ENCODE measurements around the gene ITPK1. TPM values are rescaled to one million over a fixed set of nuclear protein-coding genes. Genes with fewer than 3 reads are reported as not detected.

ITPK1 gene
- total and polyA plus RNA-seq, 5 donors from 2014 or later = 19.5 to 54.1 (median 22.1) TPM

DNA sequence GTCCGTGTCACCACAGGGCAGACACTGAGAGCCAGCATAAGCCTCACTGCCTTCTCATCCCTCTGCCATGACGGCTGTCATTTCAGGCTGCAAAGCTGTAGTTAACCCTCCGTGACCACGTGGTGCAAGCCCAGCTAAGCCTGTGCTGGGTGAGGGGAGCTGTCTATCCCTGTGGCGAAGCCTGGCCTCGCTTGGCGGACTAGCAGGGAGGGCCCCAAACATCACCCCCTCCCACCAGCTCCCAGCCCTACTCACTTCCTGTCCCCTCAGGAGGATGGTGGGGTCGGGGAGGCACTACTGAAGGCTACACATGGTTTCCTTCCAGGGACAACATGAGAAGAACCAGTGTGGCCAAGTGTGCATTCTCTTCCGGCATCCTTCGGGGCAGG is 104.6 kb downstream of the ITPK1 start:
- no peak overlapping the region for H3K4me3 ChIP-seq (ENCODE audit: low read depth, low read length)
- DNase-seq = no peak

GRCh38 chr14:93010522-93011140 is 105.1 kb downstream of the ITPK1 start:
- Mint-ChIP-seq H3K9me3 (no peaks in the 10 kb centered on the region), H3K27ac (no peak overlapping the region), H3K4me1 (peaks cover 0 to 30% (median 16%) of the 10 kb centered on the region in 4 donors), H3K27me3 (no peaks in the 10 kb centered on the region), H3K4me3 (no peak overlapping the region), H3K36me3 (peaks cover 7% of the 10 kb centered on the region)
- H3K4me1 ChIP-seq (ENCODE audit: control insufficient read depth, insufficient read depth, low read length, poor library complexity, severe bottlenecking) = no peaks in the 10 kb centered on the region
- DNase-seq (no peak), ATAC-seq (ENCODE audit: low read depth in 2 of 2) (no peak)
- H3K4me3 ChIP-seq (ENCODE audit: low read depth, low read length) = no peak overlapping the region
- no peaks in the 10 kb centered on the region for H3K9me3 ChIP-seq (ENCODE audit: control insufficient read depth in 2 of 2, low read length in 2 of 2)
- peaks cover 8% of the 10 kb centered on the region for H3K36me3 ChIP-seq (ENCODE audit: control insufficient read depth, insufficient read depth, low read length)
- no peak overlapping the region for H3K27ac ChIP-seq (ENCODE audit: insufficient read depth, low read length, poor library complexity, severe bottlenecking)
- no peaks in the 10 kb centered on the region for H3K27me3 ChIP-seq (ENCODE audit: control insufficient read depth, insufficient read depth, low read length)

More for the DNA sequence above, 104.6 kb downstream of the ITPK1 start:
- no peak for ATAC-seq (ENCODE audit: low read depth in 2 of 2)
- H3K27me3 Mint-ChIP-seq = no peaks in the 10 kb centered on the region
- no peak overlapping the region for H3K4me3 Mint-ChIP-seq
- H3K9me3 ChIP-seq (ENCODE audit: control insufficient read depth in 2 of 2, low read length in 2 of 2) = no peaks in the 10 kb centered on the region
- H3K27ac Mint-ChIP-seq = no peak overlapping the region
- peaks cover 8% of the 10 kb centered on the region for H3K36me3 ChIP-seq (ENCODE audit: control insufficient read depth, insufficient read depth, low read length)
- no peak overlapping the region for H3K27ac ChIP-seq (ENCODE audit: insufficient read depth, low read length, poor library complexity, severe bottlenecking)
- H3K4me1 ChIP-seq (ENCODE audit: control insufficient read depth, insufficient read depth, low read length, poor library complexity, severe bottlenecking) = no peaks in the 10 kb centered on the region
- H3K4me1 Mint-ChIP-seq = peaks cover 0 to 30% (median 16%) of the 10 kb centered on the region in 4 donors
- H3K36me3 Mint-ChIP-seq = peaks cover 10% of the 10 kb centered on the region
- no peaks in the 10 kb centered on the region for H3K9me3 Mint-ChIP-seq
- H3K27me3 ChIP-seq (ENCODE audit: control insufficient read depth, insufficient read depth, low read length) = no peaks in the 10 kb centered on the region

- no peaks in the 10 kb centered on the region for H3K4me1 ChIP-seq (ENCODE audit: control insufficient read depth, insufficient read depth, low read length, poor library complexity, severe bottlenecking)
- no peak for ATAC-seq (ENCODE audit: low read depth in 2 of 2)
Measured at GRCh38 chr14:93010130-93010499, 105.6 kb downstream of the ITPK1 start.

GRCh38 chr14:93009471-93010129 is 106.1 kb downstream of the ITPK1 start:
- no peaks in the 10 kb centered on the region for H3K4me1 ChIP-seq (ENCODE audit: control insufficient read depth, insufficient read depth, low read length, poor library complexity, severe bottlenecking)
- DNase-seq (no peak), ATAC-seq (ENCODE audit: low read depth in 2 of 2) (no peak)
- H3K27ac Mint-ChIP-seq = peak overlapping the region in 1 of 3 donors; percentile 59
- H3K4me3 ChIP-seq (ENCODE audit: low read depth, low read length) = no peak overlapping the region
- peaks cover 13% of the 10 kb centered on the region for H3K36me3 ChIP-seq (ENCODE audit: control insufficient read depth, insufficient read depth, low read length)
- no peak overlapping the region for H3K27ac ChIP-seq (ENCODE audit: insufficient read depth, low read length, poor library complexity, severe bottlenecking)
- peaks cover 12% of the 10 kb centered on the region for H3K36me3 Mint-ChIP-seq
- H3K9me3 ChIP-seq (ENCODE audit: control insufficient read depth in 2 of 2, low read length in 2 of 2) = no peaks in the 10 kb centered on the region
- H3K4me3 Mint-ChIP-seq = no peak overlapping the region
- H3K27me3 ChIP-seq (ENCODE audit: control insufficient read depth, insufficient read depth, low read length) = no peaks in the 10 kb centered on the region
- H3K4me1 Mint-ChIP-seq = peaks cover 0 to 31% (median 13%) of the 10 kb centered on the region in 4 donors
- no peaks in the 10 kb centered on the region for H3K27me3 Mint-ChIP-seq
- H3K9me3 Mint-ChIP-seq = no peaks in the 10 kb centered on the region

More at GRCh38 chr14:93010130-93010499, 105.6 kb downstream of the ITPK1 start:
- no peak overlapping the region for H3K4me3 Mint-ChIP-seq
- no peaks in the 10 kb centered on the region for H3K27me3 Mint-ChIP-seq
- peaks cover 11% of the 10 kb centered on the region for H3K36me3 ChIP-seq (ENCODE audit: control insufficient read depth, insufficient read depth, low read length)
- no peaks in the 10 kb centered on the region for H3K27me3 ChIP-seq (ENCODE audit: control insufficient read depth, insufficient read depth, low read length)
- H3K36me3 Mint-ChIP-seq = peaks cover 9% of the 10 kb centered on the region
- no peak for DNase-seq
- H3K27ac Mint-ChIP-seq = no peak overlapping the region
- no peak overlapping the region for H3K4me3 ChIP-seq (ENCODE audit: low read depth, low read length)
- H3K27ac ChIP-seq (ENCODE audit: insufficient read depth, low read length, poor library complexity, severe bottlenecking) = no peak overlapping the region
- H3K9me3 Mint-ChIP-seq = no peaks in the 10 kb centered on the region
- H3K4me1 Mint-ChIP-seq = peaks cover 0 to 32% (median 15%) of the 10 kb centered on the region in 4 donors
- H3K9me3 ChIP-seq (ENCODE audit: control insufficient read depth in 2 of 2, low read length in 2 of 2) = no peaks in the 10 kb centered on the region

GRCh38 chr14:93008381-93008780 is 107.3 kb downstream of the ITPK1 start:
- Histone ChIP-seq H3K27me3 (ENCODE audit: control insufficient read depth, insufficient read depth, low read length) (no peaks in the 10 kb centered on the region), H3K27ac (ENCODE audit: insufficient read depth, low read length, poor library complexity, severe bottlenecking) (no peak overlapping the region), H3K36me3 (ENCODE audit: control insufficient read depth, insufficient read depth, low read length) (peaks cover 13% of the 10 kb centered on the region), H3K4me1 (ENCODE audit: control insufficient read depth, insufficient read depth, low read length, poor library complexity, severe bottlenecking) (no peaks in the 10 kb centered on the region), H3K4me3 (ENCODE audit: low read depth, low read length) (no peak overlapping the region), H3K9me3 (ENCODE audit: control insufficient read depth in 2 of 2, low read length in 2 of 2) (no peaks in the 10 kb centered on the region)
- no peaks in the 10 kb centered on the region for H3K9me3 Mint-ChIP-seq
- ATAC-seq (ENCODE audit: low read depth in 2 of 2) (no peak), DNase-seq (no peak)
- no peak overlapping the region for H3K4me3 Mint-ChIP-seq
- H3K27ac Mint-ChIP-seq = no peak overlapping the region
- H3K4me1 Mint-ChIP-seq = peaks cover 0 to 27% (median 10%) of the 10 kb centered on the region in 4 donors
- H3K36me3 Mint-ChIP-seq = peaks cover 10% of the 10 kb centered on the region
- no peaks in the 10 kb centered on the region for H3K27me3 Mint-ChIP-seq

DNA sequence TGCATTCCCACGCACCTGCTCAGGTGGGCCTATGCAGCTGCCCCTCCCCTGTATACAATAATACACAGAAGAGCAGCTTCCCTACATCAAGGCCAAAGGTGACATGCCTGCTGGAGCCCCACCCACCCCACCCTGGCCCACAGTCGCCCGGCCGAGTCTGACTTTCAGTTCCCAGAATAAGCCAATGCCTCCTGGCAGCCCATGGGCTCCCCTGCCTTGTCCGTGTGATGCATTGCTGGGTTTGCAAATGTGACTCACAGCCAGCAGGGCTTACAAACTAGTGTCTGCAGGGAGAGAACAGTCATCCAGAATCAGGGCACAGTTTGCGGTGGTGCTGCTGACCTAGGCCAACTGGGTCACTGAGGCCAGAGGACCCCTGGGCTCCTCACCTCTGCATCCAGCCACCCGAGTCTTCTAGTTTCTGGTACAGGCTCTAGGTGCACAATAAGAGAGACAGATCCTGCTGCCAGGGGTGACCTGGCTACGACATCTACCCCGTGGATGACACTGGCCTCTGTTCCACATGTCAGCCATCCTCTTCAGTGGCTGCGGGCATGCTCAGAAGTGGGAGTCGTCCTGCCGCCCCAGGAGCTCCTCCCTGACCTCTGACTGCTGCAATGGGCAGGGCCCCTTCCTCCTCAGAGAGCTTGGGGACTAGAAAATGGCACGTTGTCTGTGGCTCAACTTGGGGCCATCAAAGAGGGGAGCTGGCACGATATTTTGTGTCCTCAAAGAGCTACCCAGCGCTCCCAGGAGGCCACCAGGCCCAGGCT is 108.3 kb downstream of the ITPK1 start:
- Mint-ChIP-seq H3K4me1 (peaks cover 0 to 21% (median 8%) of the 10 kb centered on the region in 4 donors), H3K9me3 (no peaks in the 10 kb centered on the region)

GRCh38 chr14:93006567-93007051 is 109.1 kb downstream of the ITPK1 start:
- H3K36me3 ChIP-seq (ENCODE audit: control insufficient read depth, insufficient read depth, low read length) = peaks cover 13% of the 10 kb centered on the region
- H3K36me3 Mint-ChIP-seq = peaks cover 9% of the 10 kb centered on the region
- no peaks in the 10 kb centered on the region for H3K9me3 Mint-ChIP-seq
- H3K4me1 ChIP-seq (ENCODE audit: control insufficient read depth, insufficient read depth, low read length, poor library complexity, severe bottlenecking) = no peaks in the 10 kb centered on the region
- DNase-seq (no peak), ATAC-seq (ENCODE audit: low read depth in 2 of 2) (no peak)
- H3K27me3 Mint-ChIP-seq = no peaks in the 10 kb centered on the region
- H3K4me3 ChIP-seq (ENCODE audit: low read depth, low read length) = no peak overlapping the region
- no peak overlapping the region for H3K4me3 Mint-ChIP-seq
- H3K27ac ChIP-seq (ENCODE audit: insufficient read depth, low read length, poor library complexity, severe bottlenecking) = no peak overlapping the region
- peaks cover 0 to 17% (median 3%) of the 10 kb centered on the region in 4 donors for H3K4me1 Mint-ChIP-seq
- H3K27me3 ChIP-seq (ENCODE audit: control insufficient read depth, insufficient read depth, low read length) = no peaks in the 10 kb centered on the region
- peak overlapping the region in 1 of 3 donors; percentile 46 for H3K27ac Mint-ChIP-seq
- H3K9me3 ChIP-seq (ENCODE audit: control insufficient read depth in 2 of 2, low read length in 2 of 2) = no peaks in the 10 kb centered on the region

More for the DNA sequence above, 108.3 kb downstream of the ITPK1 start:
- Mint-ChIP-seq H3K4me3 (no peak overlapping the region), H3K27me3 (no peaks in the 10 kb centered on the region), H3K36me3 (peaks cover 9% of the 10 kb centered on the region), H3K27ac (no peak overlapping the region)
- H3K4me3 ChIP-seq (ENCODE audit: low read depth, low read length) = no peak overlapping the region
- no peak overlapping the region for H3K27ac ChIP-seq (ENCODE audit: insufficient read depth, low read length, poor library complexity, severe bottlenecking)
- no peaks in the 10 kb centered on the region for H3K27me3 ChIP-seq (ENCODE audit: control insufficient read depth, insufficient read depth, low read length)
- H3K9me3 ChIP-seq (ENCODE audit: control insufficient read depth in 2 of 2, low read length in 2 of 2) = no peaks in the 10 kb centered on the region
- no peaks in the 10 kb centered on the region for H3K4me1 ChIP-seq (ENCODE audit: control insufficient read depth, insufficient read depth, low read length, poor library complexity, severe bottlenecking)
- DNase-seq = no peak
- ATAC-seq (ENCODE audit: low read depth in 2 of 2) = peak in 1 of 2 donors; percentile 29
- H3K36me3 ChIP-seq (ENCODE audit: control insufficient read depth, insufficient read depth, low read length) = peaks cover 13% of the 10 kb centered on the region
